H9 (cell line): ENCODE data around the gene LPP. TPM values are rescaled to one million over a fixed set of nuclear protein-coding genes. Genes with fewer than 3 reads are reported as not detected.

ENCODE experiments used
- DNase-seq: peaks from one replicate; pipeline ENCODE4 v3.0.0-alpha.2; 2017
- H2AFZ ChIP-seq: one replicate; pipeline ENCODE4 v1.6.1; 2013; ENCODE audit warnings: mild to moderate bottlenecking, low read length, control low read depth, moderate library complexity
- H2AK5ac ChIP-seq: 2 replicates; pipeline ENCODE4 v1.6.1; 2013; ENCODE audit warnings: low read length, control low read depth, mixed read lengths; ENCODE audit not compliant: insufficient read length
- H2BK120ac ChIP-seq: one replicate; pipeline ENCODE4 v1.6.1; 2013; ENCODE audit warnings: low read depth, mild to moderate bottlenecking, low read length, control low read depth, inconsistent platforms; ENCODE audit not compliant: poor library complexity, severe bottlenecking
- H2BK12ac ChIP-seq: 2 replicates; pipeline ENCODE4 v1.6.1; 2013; ENCODE audit warnings: low read length, control low read depth, mixed read lengths, low read depth; ENCODE audit not compliant: insufficient read length
- H2BK15ac ChIP-seq: 2 replicates; pipeline ENCODE4 v1.6.1; 2013; ENCODE audit warnings: low read depth, low read length, control low read depth
- H2BK20ac ChIP-seq: one replicate; pipeline ENCODE4 v1.6.1; 2013; ENCODE audit warnings: low read depth, mild to moderate bottlenecking, low read length, control low read depth, inconsistent platforms; ENCODE audit not compliant: poor library complexity, severe bottlenecking
- H2BK5ac ChIP-seq: 2 replicates; pipeline ENCODE4 v1.6.1; 2013; ENCODE audit warnings: low read length, control low read depth, mixed read lengths; ENCODE audit not compliant: insufficient read length
- H3K14ac ChIP-seq: 2 replicates; pipeline ENCODE4 v1.6.1; 2013; ENCODE audit warnings: low read length, control low read depth; ENCODE audit not compliant: insufficient read depth
- H3K18ac ChIP-seq: 2 replicates; pipeline ENCODE4 v1.6.1; 2013; ENCODE audit warnings: low read depth, mild to moderate bottlenecking, mixed read lengths, low read length, control low read depth; ENCODE audit not compliant: insufficient read length
- H3K23ac ChIP-seq: 2 replicates; pipeline ENCODE4 v1.6.1; 2013; ENCODE audit warnings: low read length, control low read depth, mixed read lengths, low read depth; ENCODE audit not compliant: insufficient read length
- H3K23me2 ChIP-seq: 2 replicates; pipeline ENCODE4 v1.6.1; 2013; ENCODE audit warnings: low read depth, mild to moderate bottlenecking, mixed read lengths, low read length, control low read depth; ENCODE audit not compliant: insufficient read length, poor library complexity, severe bottlenecking
- H3K27ac ChIP-seq: 2 replicates; pipeline ENCODE4 v1.5.1; 2013; ENCODE audit warnings: low read length, control low read depth, mixed read lengths, low read depth; ENCODE audit not compliant: insufficient read length
- H3K27me3 ChIP-seq: 2 replicates; pipeline ENCODE4 v1.6.1; 2013; ENCODE audit warnings: low read length, control low read depth, inconsistent platforms; ENCODE audit not compliant: insufficient read depth
- H3K4ac ChIP-seq: 2 replicates; pipeline ENCODE4 v1.6.1; 2013; ENCODE audit warnings: low read depth, mild to moderate bottlenecking, control low read depth, inconsistent platforms, low read length, moderate library complexity
- H3K4me1 ChIP-seq: 2 replicates; pipeline ENCODE4 v1.6.1; 2013; ENCODE audit warnings: low read length, control low read depth, inconsistent platforms; ENCODE audit not compliant: insufficient read depth
- H3K4me2 ChIP-seq: 2 replicates; pipeline ENCODE4 v1.6.1; 2013; ENCODE audit warnings: low read length, control low read depth, mixed read lengths; ENCODE audit not compliant: insufficient read length, insufficient read depth
- H3K56ac ChIP-seq: 2 replicates; pipeline ENCODE4 v1.6.1; 2013; ENCODE audit warnings: low read depth, mild to moderate bottlenecking, mixed read lengths, low read length, control low read depth; ENCODE audit not compliant: insufficient read length
- H3K79me1 ChIP-seq: 2 replicates; pipeline ENCODE4 v1.6.1; 2013; ENCODE audit warnings: low read depth, mild to moderate bottlenecking, moderate library complexity, low read length, control low read depth, inconsistent platforms; ENCODE audit not compliant: insufficient read depth, poor library complexity, severe bottlenecking
- H3K79me2 ChIP-seq: 2 replicates; pipeline ENCODE4 v1.6.1; 2013; ENCODE audit warnings: low read length, control low read depth, inconsistent platforms; ENCODE audit not compliant: insufficient read depth
- H3K9ac ChIP-seq: 2 replicates; pipeline ENCODE4 v1.6.1; 2013; ENCODE audit warnings: low read length, control low read depth, mixed read lengths; ENCODE audit not compliant: insufficient read length; ENCODE audit errors: extremely low read depth
- H3K9me3 ChIP-seq: one replicate; pipeline ENCODE4 v1.6.1; 2013; ENCODE audit warnings: low read depth, low read length, inconsistent platforms; ENCODE audit not compliant: control insufficient read depth
- H3T11ph ChIP-seq: one replicate; pipeline ENCODE4 v1.6.1; 2013; ENCODE audit warnings: mild to moderate bottlenecking, low read length, control low read depth, inconsistent platforms
- H4K20me1 ChIP-seq: one replicate; pipeline ENCODE4 v1.6.1; 2013; ENCODE audit not compliant: control insufficient read depth, insufficient read length, insufficient read depth
- H4K5ac ChIP-seq: 2 replicates; pipeline ENCODE4 v1.6.1; 2013; ENCODE audit warnings: low read depth, mild to moderate bottlenecking, mixed read lengths, low read length, control low read depth; ENCODE audit not compliant: insufficient read length
- H4K8ac ChIP-seq: replicated peaks from 2 replicates; pipeline ENCODE4 v1.6.1; 2013; ENCODE audit warnings: low read length, control low read depth, mixed read lengths, low read depth; ENCODE audit not compliant: insufficient read length
- H4K91ac ChIP-seq: 2 replicates; pipeline ENCODE4 v1.6.1; 2013; ENCODE audit warnings: low read depth, mild to moderate bottlenecking, moderate library complexity, mixed read lengths, low read length, control low read depth; ENCODE audit not compliant: insufficient read length
- H3K27ac Mint-ChIP-seq, 3 experiments: 2 replicates in 2 of 3; 3 replicates in 1 of 3; pipeline ENCODE4 v1.8.0; 2020 to 2021; ENCODE audit warnings: mixed read lengths in 3 of 3, mild to moderate bottlenecking in 1 of 3, moderate library complexity in 1 of 3
- H3K27me3 Mint-ChIP-seq: 2 replicates; pipeline ENCODE4 v1.8.0; 2021; ENCODE audit warnings: low read depth, mild to moderate bottlenecking, moderate library complexity, mixed read lengths
- H3K36me3 Mint-ChIP-seq, 3 experiments: 2 replicates in 2 of 3; 3 replicates in 1 of 3; pipeline ENCODE4 v1.8.0; 2020 to 2021; ENCODE audit warnings: low read depth in 3 of 3, mixed read lengths in 3 of 3; ENCODE audit not compliant: insufficient read depth in 1 of 3
- H3K4me1 Mint-ChIP-seq, 2 experiments: 2 replicates each; pipeline ENCODE4 v1.8.0; 2020; ENCODE audit warnings: mixed read lengths in 2 of 2
- H3K4me3 Mint-ChIP-seq, 2 experiments: 2 replicates in 1 of 2; 3 replicates in 1 of 2; pipeline ENCODE4 v1.8.0; 2020 to 2021; ENCODE audit warnings: mild to moderate bottlenecking in 2 of 2, mixed read lengths in 2 of 2, moderate library complexity in 1 of 2
- H3K9me3 Mint-ChIP-seq, 2 experiments: 2 replicates in 1 of 2; 3 replicates in 1 of 2; pipeline ENCODE4 v1.8.0; 2020; ENCODE audit warnings: mild to moderate bottlenecking in 2 of 2, mixed read lengths in 2 of 2, moderate library complexity in 1 of 2
- WGBS: extraction: QIAGEN DNeasy Blood & Tissue Kit; methylation state at CpG from one replicate; pipeline ENCODE4 v1.1.7; 2013; ENCODE audit warnings: missing lambda C conversion rate, low lambda C conversion rate, mixed read lengths; ENCODE audit not compliant: insufficient read length; ENCODE audit errors: extremely low coverage; 5-methylcytosine and 5-hydroxymethylcytosine counted together
- total RNA-seq: library from RNA; stranded (reverse); gene quantifications from 2 replicates; pipeline ENCODE4 v1.2.1, GENCODE V29; 2021
- TF ChIP-seq, protein P1 (sequence below): fragments of 200-600 bp; sonication (generic); conservative IDR thresholded peaks from 3 replicates; pipeline ENCODE4 v1.8.0; 2021; ENCODE audit warnings: antibody characterized with exemption, mild to moderate bottlenecking

Gene LPP
- total RNA-seq, 1 experiment from 2014 or later = 64.6 TPM

DNA sequence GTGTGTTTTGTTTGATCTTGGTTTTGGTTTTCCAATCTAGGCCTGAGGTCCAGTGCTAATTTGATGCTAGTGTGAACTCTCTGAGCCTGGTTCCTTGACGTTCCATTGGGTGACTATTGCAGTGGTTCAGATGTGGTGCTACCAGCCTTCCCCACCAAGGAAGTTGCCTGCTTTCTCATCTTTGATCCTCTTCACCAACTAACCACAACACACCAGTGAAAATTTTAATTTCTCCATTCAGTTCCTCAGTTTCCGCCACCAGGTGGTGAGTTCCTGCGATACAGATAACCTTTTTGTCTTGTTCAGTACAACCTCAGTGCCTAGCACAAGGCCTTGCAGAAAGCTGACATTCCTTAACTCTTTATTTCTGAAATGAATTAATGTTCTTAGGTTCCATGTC is 680.4 kb downstream of the LPP start:
- no peak overlapping the region for H2AFZ ChIP-seq
- TF ChIP-seq, protein P1, sequence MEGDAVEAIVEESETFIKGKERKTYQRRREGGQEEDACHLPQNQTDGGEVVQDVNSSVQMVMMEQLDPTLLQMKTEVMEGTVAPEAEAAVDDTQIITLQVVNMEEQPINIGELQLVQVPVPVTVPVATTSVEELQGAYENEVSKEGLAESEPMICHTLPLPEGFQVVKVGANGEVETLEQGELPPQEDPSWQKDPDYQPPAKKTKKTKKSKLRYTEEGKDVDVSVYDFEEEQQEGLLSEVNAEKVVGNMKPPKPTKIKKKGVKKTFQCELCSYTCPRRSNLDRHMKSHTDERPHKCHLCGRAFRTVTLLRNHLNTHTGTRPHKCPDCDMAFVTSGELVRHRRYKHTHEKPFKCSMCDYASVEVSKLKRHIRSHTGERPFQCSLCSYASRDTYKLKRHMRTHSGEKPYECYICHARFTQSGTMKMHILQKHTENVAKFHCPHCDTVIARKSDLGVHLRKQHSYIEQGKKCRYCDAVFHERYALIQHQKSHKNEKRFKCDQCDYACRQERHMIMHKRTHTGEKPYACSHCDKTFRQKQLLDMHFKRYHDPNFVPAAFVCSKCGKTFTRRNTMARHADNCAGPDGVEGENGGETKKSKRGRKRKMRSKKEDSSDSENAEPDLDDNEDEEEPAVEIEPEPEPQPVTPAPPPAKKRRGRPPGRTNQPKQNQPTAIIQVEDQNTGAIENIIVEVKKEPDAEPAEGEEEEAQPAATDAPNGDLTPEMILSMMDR = no peak
- H2BK20ac ChIP-seq = no peak overlapping the region
- no peak overlapping the region for H3K4me2 ChIP-seq
- Mint-ChIP-seq H3K4me3 (no peak overlapping the region), H3K4me1 (peaks cover 2 to 6% of the 10 kb centered on the region in 2 experiments; a peak in 3 of 4 replicates), H3K27ac (no peak overlapping the region), H3K36me3 (no peaks in the 10 kb centered on the region; a peak in 1 of 7 replicates), H3K27me3 (no peaks in the 10 kb centered on the region), H3K9me3 (no peaks in the 10 kb centered on the region)
- H4K91ac ChIP-seq = no peak overlapping the region
- no peak overlapping the region for H3T11ph ChIP-seq
- no CpG with 5 or more reads among the region's 3 CpGs for WGBS
- no peak overlapping the region for H2BK15ac ChIP-seq
- no peaks in the 10 kb centered on the region for H3K23me2 ChIP-seq
- H3K79me1 ChIP-seq = no peaks in the 10 kb centered on the region
- H2AK5ac ChIP-seq = no peak overlapping the region
- no peak overlapping the region for H2BK120ac ChIP-seq
- H3K14ac ChIP-seq = no peak overlapping the region
- no peaks in the 10 kb centered on the region for H3K4me1 ChIP-seq
- no peak overlapping the region for H4K5ac ChIP-seq
- no peak overlapping the region for H3K23ac ChIP-seq
- no peak overlapping the region for H3K9ac ChIP-seq
- no peaks in the 10 kb centered on the region for H3K9me3 ChIP-seq
- H3K27me3 ChIP-seq = no peaks in the 10 kb centered on the region
- H3K4ac ChIP-seq = no peak overlapping the region
- no peak overlapping the region for H2BK12ac ChIP-seq
- H4K8ac ChIP-seq = no peak overlapping the region
- DNase-seq = no peak
- H2BK5ac ChIP-seq = no peak overlapping the region
- no peak overlapping the region for H3K27ac ChIP-seq
- H4K20me1 ChIP-seq = no peaks in the 10 kb centered on the region
- H3K56ac ChIP-seq = no peak overlapping the region
- H3K18ac ChIP-seq = no peak overlapping the region
- no peaks in the 10 kb centered on the region for H3K79me2 ChIP-seq
